LNCAP (cell line): ENCODE measurements around the gene STIM1.

Experiments used
- CTCF ChIP-seq: fragments of 450-650 bp; IDR thresholded peaks from 2 replicates; pipeline ENCODE4 v1.5.1; 2017; ENCODE audit warnings: mild to moderate bottlenecking

The STIM1 gene

GRCh38 chr11:3920148-3920852 lies 64.8 kb downstream of the STIM1 start:
- no peak for TF ChIP-seq CTCF

GRCh38 chr11:3922056-3922455 lies 66.6 kb downstream of the STIM1 start:
- TF ChIP-seq CTCF: no peak

- TF ChIP-seq CTCF: no peak
These were observed 70.0 kb downstream of the STIM1 start for GRCh38 chr11:3925513-3925912.

GRCh38 chr11:3926458-3927095 lies 71.1 kb downstream of the STIM1 start:
- no peak for TF ChIP-seq CTCF

- peak; percentile 31; the same call in 1 of the 2 replicates for TF ChIP-seq CTCF
These were observed 71.8 kb downstream of the STIM1 start for GRCh38 chr11:3927129-3927796.

GRCh38 chr11:3929232-3929631 lies 73.8 kb downstream of the STIM1 start:
- no peak for TF ChIP-seq CTCF

- TF ChIP-seq CTCF: no peak
These were observed 74.2 kb downstream of the STIM1 start for GRCh38 chr11:3929649-3930048.
